SW480 (cell line): ENCODE data around the gene PRKCQ.
A peak's percentile ranks its signal among the peaks of the same experiment; 100 is the strongest.

Experiments used
- DNase-seq: peaks from one replicate; pipeline ENCODE4 v3.0.0-alpha.2; 2016; ENCODE audit warnings: low spot score

Gene PRKCQ

GRCh38 chr10:6520138-6520537 lies 59.9 kb downstream of the PRKCQ start:
- no peak for DNase-seq

GRCh38 chr10:6518791-6519429 lies 61.2 kb downstream of the PRKCQ start:
- DNase-seq = no peak

- DNase-seq = no peak
These were observed 63.2 kb downstream of the PRKCQ start for GRCh38 chr10:6516929-6517284.

GRCh38 chr10:6516281-6516928 lies 63.7 kb downstream of the PRKCQ start:
- no peak for DNase-seq

GRCh38 chr10:6514844-6515780 lies 65.0 kb downstream of the PRKCQ start:
- DNase-seq = no peak

- DNase-seq = no peak
These were observed 65.9 kb downstream of the PRKCQ start for GRCh38 chr10:6514180-6514579.

- DNase-seq = no peak
These were observed 66.6 kb downstream of the PRKCQ start for GRCh38 chr10:6513476-6513875.

- no peak for DNase-seq
These were observed 67.9 kb downstream of the PRKCQ start for GRCh38 chr10:6512182-6512581.

- DNase-seq = no peak
These were observed 68.7 kb downstream of the PRKCQ start for GRCh38 chr10:6511347-6511746.

GRCh38 chr10:6507311-6507710 lies 72.8 kb downstream of the PRKCQ start:
- DNase-seq = no peak

- no peak for DNase-seq
These were observed 74.8 kb downstream of the PRKCQ start for GRCh38 chr10:6505300-6505699.

GRCh38 chr10:6504296-6504695 lies 75.8 kb downstream of the PRKCQ start:
- no peak for DNase-seq

GRCh38 chr10:6503171-6503570 lies 76.9 kb downstream of the PRKCQ start:
- DNase-seq = no peak

GRCh38 chr10:6501931-6502330 lies 78.1 kb downstream of the PRKCQ start:
- no peak for DNase-seq

- DNase-seq = no peak
These were observed 80.1 kb downstream of the PRKCQ start for GRCh38 chr10:6499974-6500373.

GRCh38 chr10:6498771-6499170 lies 81.3 kb downstream of the PRKCQ start:
- peak; percentile 6 for DNase-seq

GRCh38 chr10:6497620-6498019 lies 82.5 kb downstream of the PRKCQ start:
- no peak for DNase-seq

- no peak for DNase-seq
These were observed 85.0 kb downstream of the PRKCQ start for GRCh38 chr10:6494936-6495592.

GRCh38 chr10:6494442-6494819 lies 85.6 kb downstream of the PRKCQ start:
- DNase-seq = no peak

GRCh38 chr10:6493521-6494441 lies 86.3 kb downstream of the PRKCQ start:
- no peak for DNase-seq

GRCh38 chr10:6492896-6493295 lies 87.2 kb downstream of the PRKCQ start:
- no peak for DNase-seq
